Activated CD8-positive, alpha-beta memory T cell treated with anti-CD3 and anti-CD28 coated beads for 24 hours (primary cell): Measurements from ENCODE around the gene APELA.
"Not testable (repeated sequence)": the region's sequence is repeated elsewhere in the genome, so short reads cannot be mapped to it uniquely, and the experiment has no call there.

Experiments
- DNase-seq: peaks from one replicate; pipeline ENCODE4 v3.0.0-alpha.2; 2020

The APELA gene, protein sequence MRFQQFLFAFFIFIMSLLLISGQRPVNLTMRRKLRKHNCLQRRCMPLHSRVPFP

DNA sequence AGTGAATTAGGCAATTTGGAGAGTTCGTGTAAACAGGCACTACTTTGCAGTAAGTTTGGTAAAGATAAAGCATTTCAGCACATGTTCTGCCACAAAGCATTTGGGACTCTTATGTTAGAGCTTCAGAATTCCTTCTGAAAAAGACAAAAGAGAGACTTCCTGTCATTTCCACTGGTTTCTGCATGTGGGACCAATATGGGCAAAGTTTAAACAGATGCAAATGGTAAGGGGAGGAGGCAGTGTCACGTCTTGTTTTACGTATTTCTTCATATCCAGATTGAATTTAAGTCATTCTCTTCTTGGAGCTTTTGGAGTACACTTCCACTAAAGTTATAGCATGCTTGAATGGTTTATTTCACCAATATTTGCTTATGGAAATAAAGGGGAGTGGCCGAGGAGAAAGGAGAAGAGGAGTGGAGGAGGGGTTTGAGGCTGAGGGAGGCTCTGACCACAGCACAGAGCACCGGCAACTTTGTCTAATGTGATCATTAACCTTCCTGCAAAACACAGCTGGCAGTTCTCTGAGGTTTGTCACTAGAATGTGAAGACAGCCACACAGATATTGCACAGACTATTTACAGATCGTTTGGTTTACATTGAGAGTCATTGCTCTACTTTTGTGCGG lies at the start of gene APELA:
APELA (plus strand) TSS at position 479 of the 625 bp plus-strand sequence. CDS start 154 bp downstream, outside the sequence.
- DNase-seq, result no peak

- DNase-seq, result no peak
Observed at GRCh38 chr4:164828955-164829354, 48.0 kb upstream of the APELA start.

DNA sequence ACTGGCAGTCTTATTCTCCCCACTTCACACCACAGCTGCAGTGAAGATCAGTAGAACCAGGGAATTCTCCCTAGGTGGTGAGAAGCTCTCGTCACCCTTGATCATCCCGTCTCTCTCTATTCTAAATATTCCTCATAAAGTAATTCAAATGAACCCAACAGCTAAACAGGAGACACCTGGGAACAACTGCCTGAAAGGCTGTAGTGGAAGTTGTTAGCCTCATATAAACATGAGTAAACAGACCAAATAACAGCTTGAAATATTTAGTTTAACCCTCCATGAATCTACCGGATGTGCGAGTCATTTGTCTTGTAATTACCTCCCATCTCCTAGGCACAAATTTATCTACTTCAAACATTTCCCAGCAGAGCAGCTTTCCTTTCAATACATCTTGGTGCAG lies 30.4 kb upstream of the APELA start:
- no peak for DNase-seq

DNA sequence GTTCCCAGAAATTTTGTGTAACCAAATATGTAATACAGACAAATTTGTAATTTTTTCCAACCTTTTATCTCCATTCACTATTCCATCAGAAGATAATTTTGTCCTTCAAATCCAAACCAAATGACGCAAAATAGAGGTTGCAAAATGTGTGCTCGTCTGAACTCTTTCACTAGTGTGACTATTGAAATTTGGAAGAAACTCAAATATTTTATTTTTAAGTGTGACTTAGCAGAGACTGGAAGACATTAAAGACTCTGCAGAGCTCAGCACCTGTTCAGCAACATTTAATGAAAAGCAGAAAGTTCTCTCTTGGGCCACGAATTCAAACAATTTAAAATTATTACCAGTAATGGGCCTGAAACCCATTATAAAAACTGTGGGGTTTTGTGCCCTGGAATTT lies 30.0 kb upstream of the APELA start:
- DNase-seq, result no peak

GRCh38 chr4:164847967-164848649 lies 28.9 kb upstream of the APELA start:
- DNase-seq, result no peak

GRCh38 chr4:164856396-164856795 lies 20.6 kb upstream of the APELA start:
- DNase-seq, result no peak

GRCh38 chr4:164866817-164867490 lies 10.0 kb upstream of the APELA start:
- no peak for DNase-seq

- DNase-seq, result no peak
Observed at GRCh38 chr4:164871673-164872072, 5.3 kb upstream of the APELA start.

DNA sequence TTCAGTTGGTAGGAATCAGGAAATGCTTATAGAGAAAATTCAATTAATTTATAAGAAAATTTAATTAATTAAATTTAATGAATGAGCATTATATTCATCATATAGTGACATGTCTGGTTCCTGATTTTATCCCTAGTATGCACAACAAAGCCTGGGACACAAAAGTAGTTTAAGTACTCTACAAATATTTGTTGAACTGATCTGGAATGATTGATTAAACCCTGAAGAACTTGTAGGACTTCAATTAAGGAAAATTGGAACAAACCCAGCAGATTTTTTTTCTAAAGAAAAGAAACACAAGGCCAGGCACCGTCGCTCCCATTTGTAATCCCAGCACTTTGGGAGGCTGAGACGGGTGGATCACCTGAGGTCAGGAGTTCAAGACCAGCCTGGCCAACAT lies 4.5 kb upstream of the APELA start:
- DNase-seq, result no peak

- DNase-seq, result no peak
Observed at GRCh38 chr4:164874789-164875188, 2.2 kb upstream of the APELA start.

- no peak for DNase-seq
Observed at GRCh38 chr4:164880489-164881262, 3.7 kb downstream of the APELA start.

- no peak for DNase-seq
Observed at GRCh38 chr4:164888096-164888715, 11.2 kb downstream of the APELA start.

GRCh38 chr4:164890691-164891090 lies 13.7 kb downstream of the APELA start:
- no peak for DNase-seq

- DNase-seq, result no peak
Observed at GRCh38 chr4:164892018-164892417, 15.0 kb downstream of the APELA start.

DNA sequence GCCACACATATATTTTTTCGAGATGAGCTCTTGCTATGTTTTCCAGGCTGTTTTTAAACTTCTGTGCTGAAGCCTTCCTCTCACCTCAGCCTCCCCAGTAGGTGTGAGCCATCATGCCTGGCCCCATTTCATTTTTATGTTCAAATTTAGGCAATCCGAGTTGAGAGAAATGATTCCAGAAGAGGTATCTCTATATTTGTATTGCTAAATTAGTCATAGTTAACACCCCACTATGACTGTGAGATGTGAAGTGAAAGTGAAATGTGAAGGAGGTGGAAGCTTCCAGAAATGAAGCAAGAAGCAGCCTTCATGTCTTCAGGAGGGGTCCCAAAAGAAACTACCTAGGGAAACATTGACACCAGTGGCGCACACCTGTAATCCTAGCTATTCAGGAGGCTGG lies 17.7 kb downstream of the APELA start:
- no peak for DNase-seq

DNA sequence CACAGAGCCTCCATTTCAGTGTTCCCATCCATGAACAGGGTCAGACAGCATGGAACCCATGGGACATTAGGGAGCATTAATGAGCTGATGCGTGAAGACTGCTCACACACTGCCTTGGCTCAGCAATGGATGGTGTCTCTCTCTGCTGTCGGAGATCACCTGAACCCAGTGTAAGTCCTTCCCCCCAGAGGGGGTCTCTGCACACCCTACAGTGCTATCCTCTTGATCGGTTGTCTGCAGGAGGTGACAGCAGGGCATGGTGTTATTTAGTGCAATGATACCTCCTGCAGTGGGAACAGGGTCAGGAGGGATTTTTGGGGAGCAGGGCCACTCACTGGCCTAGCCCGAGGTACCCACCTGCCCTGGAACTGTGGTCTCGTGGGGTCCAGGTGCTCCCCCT lies 25.6 kb downstream of the APELA start:
- no peak for DNase-seq

DNA sequence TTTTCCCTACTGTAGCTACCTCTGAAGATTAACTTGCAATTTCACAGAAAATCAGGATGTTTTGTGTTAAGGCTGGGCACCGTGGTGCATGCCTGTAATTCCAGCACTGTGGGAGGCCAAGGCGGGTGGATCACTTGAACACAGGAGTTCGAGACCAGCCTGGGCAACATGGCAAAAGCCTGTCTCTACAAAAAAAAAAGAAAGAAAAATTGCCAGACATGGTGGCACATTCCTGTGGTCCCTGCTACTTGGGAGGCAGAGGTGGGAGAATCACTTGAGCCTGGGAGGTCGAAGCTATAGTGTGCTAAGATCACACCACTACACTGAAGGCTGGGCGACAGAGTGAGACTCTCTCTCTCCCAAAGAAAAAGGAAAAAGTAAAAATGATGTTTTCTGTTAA lies 27.4 kb downstream of the APELA start:
- no peak for DNase-seq

GRCh38 chr4:164904941-164905340 lies 28.0 kb downstream of the APELA start:
- DNase-seq, result no peak

DNA sequence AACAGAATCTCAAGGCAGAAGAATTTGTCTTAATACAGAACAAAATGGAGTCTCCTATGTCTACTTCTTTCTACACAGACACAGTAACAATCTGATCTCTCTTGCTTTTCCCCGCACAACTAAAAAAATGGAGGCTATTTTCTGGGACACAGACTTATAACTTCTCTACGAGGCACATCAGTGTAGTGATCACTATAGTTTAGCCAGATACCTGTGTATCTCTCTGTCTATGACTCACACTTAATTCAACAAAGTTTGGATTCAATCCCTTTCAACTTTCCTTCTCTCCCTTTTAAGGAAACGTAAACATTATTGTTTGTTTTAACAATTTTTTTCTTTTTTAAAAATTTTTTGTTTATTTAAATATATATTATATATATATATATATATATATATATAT lies 29.4 kb downstream of the APELA start:
- no peak for DNase-seq

- DNase-seq, result not testable (repeated sequence)
Observed at GRCh38 chr4:164913506-164913905, 36.5 kb downstream of the APELA start.

- no peak for DNase-seq
Observed at GRCh38 chr4:164918956-164919355, 42.0 kb downstream of the APELA start.

- no peak for DNase-seq
Observed at GRCh38 chr4:164924670-164925238, 47.8 kb downstream of the APELA start.

GRCh38 chr4:164926301-164926700 lies 49.3 kb downstream of the APELA start:
- DNase-seq, result no peak
